Heart left ventricle (tissue), 16 donors: Measurements from ENCODE around the gene CNTNAP5. TPM values are rescaled to one million over a fixed set of nuclear protein-coding genes. Genes with fewer than 3 reads are reported as not detected.

Source experiments
- ATAC-seq, 4 donors: fragments of 200-7000 bp; cut with Tn5 transposase; one replicate each; pipeline ENCODE4 v1.9.1; 2020 to 2022; ENCODE audit warnings: moderate library complexity in 4 of 4, mild to moderate bottlenecking in 3 of 4, moderate number of reproducible peaks in 1 of 4
- DNase-seq, 5 donors: peaks; one replicate each; pipeline ENCODE4 v3.0.0-alpha.2; 2020
- H3K27ac ChIP-seq, 12 donors: fragments of 200-600 bp; sonication (generic) in 4 of 12; one replicate each; pipeline versions ENCODE4 v1.5.0 to v1.8.0; 2016 to 2022; ENCODE audit warnings: mild to moderate bottlenecking in 2 of 12
- H3K27me3 ChIP-seq, 9 donors: fragments of 200-600 bp; sonication (generic) in 2 of 9; one replicate each; pipeline versions ENCODE4 v1.5.1 to v1.8.0; 2016 to 2022; ENCODE audit warnings: mild to moderate bottlenecking in 3 of 9
- H3K36me3 ChIP-seq, 9 donors: fragments of 200-600 bp; sonication (generic) in 2 of 9; one replicate each; pipeline versions ENCODE4 v1.5.0 to v1.8.0; 2018 to 2022; ENCODE audit warnings: mild to moderate bottlenecking in 2 of 9
- H3K4me1 ChIP-seq, 12 donors: fragments of 200-600 bp; sonication (generic) in 4 of 12; one replicate each; pipeline versions ENCODE4 v1.5.0 to v1.8.0; 2016 to 2022; ENCODE audit warnings: mild to moderate bottlenecking in 3 of 12
- H3K4me3 ChIP-seq, 12 donors: fragments of 200-600 bp; sonication (generic) in 4 of 12; one replicate each; pipeline versions ENCODE4 v1.5.0 to v1.8.0; 2017 to 2022; ENCODE audit warnings: mild to moderate bottlenecking in 9 of 12, moderate library complexity in 4 of 12
- H3K9me3 ChIP-seq, 12 donors: fragments of 200-600 bp; sonication (generic) in 4 of 12; one replicate each; pipeline versions ENCODE4 v1.5.0 to v1.8.0; 2016 to 2022; ENCODE audit warnings: mild to moderate bottlenecking in 1 of 12
- CTCF ChIP-seq, 12 donors: fragments of 200-600 bp; sonication (generic) in 4 of 12; IDR thresholded peaks; one replicate each; pipeline versions ENCODE4 v1.5.0 to v1.8.0; 2018 to 2022; ENCODE audit warnings: antibody characterized with exemption in 12 of 12, mild to moderate bottlenecking in 5 of 12
- POLR2A ChIP-seq, 2 donors: fragments of 450-650 bp; IDR thresholded peaks; one replicate each; pipeline ENCODE4 v1.6.1; 2017; ENCODE audit warnings: antibody characterized with exemption in 2 of 2, mild to moderate bottlenecking in 2 of 2, moderate library complexity in 2 of 2
- WGBS, 4 donors: extraction: QIAGEN DNeasy Blood & Tissue Kit in 2 of 4; methylation state at CpG; one replicate each; pipeline versions ENCODE4 v1.1.5 to v1.1.7; 2013 to 2018; 5-methylcytosine and 5-hydroxymethylcytosine counted together
- intact Hi-C, 10 donors: fragments of 100-400 bp; cut with DNase I; formaldehyde crosslinking; loops; one replicate each; pipeline versions ENCODE4 v1.11.1 to v1.14.2; 2022
- polyA plus RNA-seq, 2 donors: library from polyadenylated mRNA; stranded (reverse); fragments of 200-250 nt; gene quantifications; one replicate each; pipeline ENCODE4 v1.2.3, GENCODE V29; 2013
- total RNA-seq, 9 donors: library from RNA; depleted of rRNA in 2 of 9; stranded (reverse); fragments of >200 nt in 2 of 9; fragmentation: NEBNext Ultra II Directional in 3 of 9; extraction: Animal tissue kit (Norgen Biotek cat#: 25700) in 3 of 9; gene quantifications; one replicate each; pipeline versions ENCODE4 v1.1.0 to v1.2.4, GENCODE V29; 2016 to 2023
- donor health status: ischemic (EF 13 %, LVEDD 7.1; RV severe dilation, severe dysfunction).
- donor health status: healthy with polysubstance abuse.
- donor health status: DM: no; HTN: yes; CAD: no.
- donor health status: DM: no; HTN: no; CAD: no.
- donor health status: ischemic (EF 25% LVEDD 6.9; RV normal size, moderate dysfunction).
- donor health status: ischemic (EF 25% LVEDD 5.7; RV mildly dilated, moderate dysfunction).
- donor health status: healthy.
- donor health status: DM: yes; HTN: yes; CAD: no.
- donor health status: ischemic (EF 35%, LVEDD 5.7; RV mildly dilated, moderate dysfunction).
- donor health status: nonischemic (EF 11% LVEDD 7.7; RV severe dilation, severe dysfunction).
- donor health status: DM: yes; HTN: yes; CAD: no.
- donor health status: PGD.
- donor health status: ischemic (EF 29% LVEDD 5.4; RV normal size, mild dysfunction).
- donor health status: nonischemic (EF 23%, LVEDD 6.1; RV moderate dilation, normal function).

CNTNAP5 gene
- total and polyA plus RNA-seq, 11 donors: not detected

GRCh38 chr2:124625561-124625960 lies 600.5 kb downstream of the CNTNAP5 start:
- Histone ChIP-seq H3K27me3 (no peaks in the 10 kb centered on the region), H3K4me1 (no peaks in the 10 kb centered on the region), H3K27ac (no peak overlapping the region), H3K36me3 (no peaks in the 10 kb centered on the region), H3K9me3 (peaks cover 0 to 6% (median 0%) of the 10 kb centered on the region in 12 donors), H3K4me3 (no peak overlapping the region)
- DNase-seq (no peak), ATAC-seq (no peak)
- 81 to 90% (median 89%) methylated on average over 5 of the region's 5 CpGs for WGBS, 4 donors
- TF ChIP-seq CTCF (IDR thresholded peaks at IDR 0.05): no peak
- TF ChIP-seq POLR2A (IDR thresholded peaks at IDR 0.05): no peak
- intact Hi-C loops: no loop called here

GRCh38 chr2:124626993-124627392 lies 601.9 kb downstream of the CNTNAP5 start:
- 74 to 89% (median 81%) methylated on average over 5 of the region's 5 CpGs for WGBS, 4 donors
- Histone ChIP-seq H3K36me3 (no peaks in the 10 kb centered on the region), H3K4me3 (no peak overlapping the region), H3K9me3 (peaks cover 0 to 6% (median 0%) of the 10 kb centered on the region in 12 donors), H3K27me3 (no peaks in the 10 kb centered on the region), H3K27ac (no peak overlapping the region), H3K4me1 (no peaks in the 10 kb centered on the region)
- DNase-seq: no peak
- intact Hi-C loops: no loop called here
- no peak for ATAC-seq
- no peak for TF ChIP-seq POLR2A (IDR thresholded peaks at IDR 0.05)
- TF ChIP-seq CTCF (IDR thresholded peaks at IDR 0.05): no peak

GRCh38 chr2:124633812-124634211 lies 608.7 kb downstream of the CNTNAP5 start:
- Histone ChIP-seq H3K9me3 (peaks cover 0 to 9% (median 0%) of the 10 kb centered on the region in 12 donors), H3K27me3 (no peaks in the 10 kb centered on the region), H3K4me1 (no peaks in the 10 kb centered on the region), H3K27ac (no peak overlapping the region), H3K36me3 (no peaks in the 10 kb centered on the region), H3K4me3 (no peak overlapping the region)
- 70 to 83% (median 74%) methylated on average over 2 of the region's 2 CpGs for WGBS, 4 donors
- ATAC-seq (no peak), DNase-seq (no peak)
- intact Hi-C loops: no loop called here
- TF ChIP-seq CTCF (IDR thresholded peaks at IDR 0.05) (no peak), POLR2A (IDR thresholded peaks at IDR 0.05) (no peak)

- ATAC-seq (peak in 3 of 4 donors; percentile 41 to 66 (median 46)), DNase-seq (no peak)
- Histone ChIP-seq H3K9me3 (no peaks in the 10 kb centered on the region), H3K4me3 (no peak overlapping the region), H3K36me3 (no peaks in the 10 kb centered on the region), H3K27ac (no peak overlapping the region), H3K27me3 (no peaks in the 10 kb centered on the region), H3K4me1 (no peaks in the 10 kb centered on the region)
- intact Hi-C loops: no loop called here
- no peak for TF ChIP-seq POLR2A (IDR thresholded peaks at IDR 0.05)
- TF ChIP-seq CTCF (IDR thresholded peaks at IDR 0.05): no peak
- 36 to 63% (median 50%) methylated on average over 1 of the region's 1 CpG for WGBS, 4 donors
Measured at GRCh38 chr2:124639524-124639923, 614.4 kb downstream of the CNTNAP5 start.
